HepG2 (cell line): ENCODE measurements around the gene VKORC1. TPM values are rescaled to one million over a fixed set of nuclear protein-coding genes. Genes with fewer than 3 reads are reported as not detected.

Experiments used
- CAMTA2 ChIP-seq: sonication (generic); formaldehyde crosslinking; IDR thresholded peaks from 2 replicates; pipeline ENCODE4 v1.4.0; 2020; ENCODE audit warnings: mild to moderate bottlenecking, missing genetic modification reagents, borderline replicate concordance
- CCDC6 ChIP-seq: sonication (generic); formaldehyde crosslinking; IDR thresholded peaks from 2 replicates; pipeline ENCODE4 v1.8.1; 2022; ENCODE audit warnings: mild to moderate bottlenecking, missing genetic modification reagents, moderate library complexity
- ISL2 ChIP-seq: sonication (generic); formaldehyde crosslinking; IDR thresholded peaks from 2 replicates; pipeline ENCODE4 v1.5.0; 2020; ENCODE audit warnings: missing genetic modification reagents
- MIXL1 ChIP-seq: IDR thresholded peaks from 2 replicates; pipeline ENCODE4 v1.6.1; 2016
- NR2C2 ChIP-seq: sonication (generic); formaldehyde crosslinking; IDR thresholded peaks from 2 replicates; pipeline ENCODE4 v1.4.0; 2020; ENCODE audit warnings: missing genetic modification reagents, mild to moderate bottlenecking, moderate library complexity, borderline replicate concordance
- SKI ChIP-seq: fragments of 450-650 bp; IDR thresholded peaks from one replicate; pipeline ENCODE4 v1.6.1; 2018; ENCODE audit warnings: mild to moderate bottlenecking; ENCODE audit not compliant: partially characterized antibody
- TBL1XR1 ChIP-seq: fragments of 150-350 bp; IDR thresholded peaks from 2 replicates; pipeline ENCODE4 v1.6.1; 2014; ENCODE audit warnings: borderline replicate concordance, low read length; ENCODE audit not compliant: partially characterized antibody
- TCF12 ChIP-seq, 2 experiments: fragments of 450-650 bp in 1 of 2; sonication (generic) in 1 of 2; formaldehyde crosslinking in 1 of 2; IDR thresholded peaks; 2 replicates each; pipeline versions ENCODE4 v1.6.1 to v1.8.0; 2017 to 2022; ENCODE audit warnings: antibody characterized with exemption in 1 of 2, mild to moderate bottlenecking in 1 of 2, missing genetic modification reagents in 1 of 2, moderate library complexity in 1 of 2
- YEATS2 ChIP-seq: sonication (generic); formaldehyde crosslinking; IDR thresholded peaks from 2 replicates; pipeline ENCODE4 v1.4.0; 2020; ENCODE audit warnings: missing genetic modification reagents, borderline replicate concordance
- ZBTB8A ChIP-seq: sonication (generic); formaldehyde crosslinking; IDR thresholded peaks from 2 replicates; pipeline ENCODE4 v1.4.0; 2020; ENCODE audit warnings: mild to moderate bottlenecking, low read depth, missing genetic modification reagents, borderline replicate concordance
- ZC3H13 ChIP-seq: sonication (generic); formaldehyde crosslinking; IDR thresholded peaks from 2 replicates; pipeline ENCODE4 v1.8.1; 2023; ENCODE audit warnings: mild to moderate bottlenecking, missing genetic modification reagents, moderate library complexity
- ZNF589 ChIP-seq: sonication (generic); formaldehyde crosslinking; conservative IDR thresholded peaks from 2 replicates; pipeline ENCODE4 v1.8.0; 2022; ENCODE audit warnings: mild to moderate bottlenecking, moderate library complexity, missing genetic modification reagents
- ZNF781 ChIP-seq: sonication (generic); formaldehyde crosslinking; IDR thresholded peaks from 2 replicates; pipeline ENCODE4 v1.5.1; 2020; ENCODE audit warnings: borderline replicate concordance, mild to moderate bottlenecking, missing genetic modification reagents; ENCODE audit errors: not compliant biosample characterization
- polyA plus RNA-seq, 8 experiments: library from polyadenylated mRNA; depleted of rRNA in 3 of 8; stranded (reverse) in 7 of 8; unstranded in 1 of 8; fragments of >200 nt; fragmentation: Illumina TruSeq in 4 of 8; extraction: Trizol in 4 of 8; gene quantifications; 2 replicates each; pipeline versions ENCODE4 v1.2.1 to v1.2.3, GENCODE V29; 2011 to 2016; ENCODE audit warnings: low read depth in 4 of 8, missing spikeins in 1 of 8, mixed read lengths in 1 of 8; ENCODE audit not compliant: insufficient read depth in 1 of 8
- total RNA-seq, 5 experiments: library from RNA; depleted of rRNA; stranded (reverse); fragments of >200 nt; fragmentation: Illumina TruSeq; extraction: Trizol; gene quantifications; 2 replicates each; pipeline ENCODE4 v1.2.3, GENCODE V29; 2016; ENCODE audit warnings: low read depth in 1 of 5
- TF ChIP-seq, protein P1 (sequence below): sonication (generic); formaldehyde crosslinking; IDR thresholded peaks from one replicate; pipeline ENCODE4 v1.5.1; 2020; ENCODE audit warnings: mild to moderate bottlenecking, missing genetic modification reagents; ENCODE audit errors: not compliant biosample characterization
- TF ChIP-seq, protein P2 (sequence below): sonication (generic); formaldehyde crosslinking; IDR thresholded peaks from 2 replicates; pipeline ENCODE4 v1.4.0; 2020; ENCODE audit warnings: missing genetic modification reagents
- TF ChIP-seq, protein P3 (sequence below): IDR thresholded peaks from 2 replicates; pipeline ENCODE4 v1.6.1; 2012; ENCODE audit warnings: inconsistent platforms
- TF ChIP-seq, protein P4 (sequence below): sonication (generic); formaldehyde crosslinking; IDR thresholded peaks from 2 replicates; pipeline ENCODE4 v1.8.1; 2023; ENCODE audit warnings: missing genetic modification reagents, mild to moderate bottlenecking, borderline replicate concordance
- TF ChIP-seq, protein P5 (sequence below): sonication (generic); formaldehyde crosslinking; IDR thresholded peaks from 2 replicates; pipeline ENCODE4 v1.8.0; 2022; ENCODE audit warnings: mild to moderate bottlenecking, missing genetic modification reagents, moderate library complexity

The VKORC1 gene
- total and polyA plus RNA-seq, 2 of the 13 experiments (the other 11 are each of a cell fraction or from before 2014, with no cell fraction given) = 141 to 615 TPM

DNA sequence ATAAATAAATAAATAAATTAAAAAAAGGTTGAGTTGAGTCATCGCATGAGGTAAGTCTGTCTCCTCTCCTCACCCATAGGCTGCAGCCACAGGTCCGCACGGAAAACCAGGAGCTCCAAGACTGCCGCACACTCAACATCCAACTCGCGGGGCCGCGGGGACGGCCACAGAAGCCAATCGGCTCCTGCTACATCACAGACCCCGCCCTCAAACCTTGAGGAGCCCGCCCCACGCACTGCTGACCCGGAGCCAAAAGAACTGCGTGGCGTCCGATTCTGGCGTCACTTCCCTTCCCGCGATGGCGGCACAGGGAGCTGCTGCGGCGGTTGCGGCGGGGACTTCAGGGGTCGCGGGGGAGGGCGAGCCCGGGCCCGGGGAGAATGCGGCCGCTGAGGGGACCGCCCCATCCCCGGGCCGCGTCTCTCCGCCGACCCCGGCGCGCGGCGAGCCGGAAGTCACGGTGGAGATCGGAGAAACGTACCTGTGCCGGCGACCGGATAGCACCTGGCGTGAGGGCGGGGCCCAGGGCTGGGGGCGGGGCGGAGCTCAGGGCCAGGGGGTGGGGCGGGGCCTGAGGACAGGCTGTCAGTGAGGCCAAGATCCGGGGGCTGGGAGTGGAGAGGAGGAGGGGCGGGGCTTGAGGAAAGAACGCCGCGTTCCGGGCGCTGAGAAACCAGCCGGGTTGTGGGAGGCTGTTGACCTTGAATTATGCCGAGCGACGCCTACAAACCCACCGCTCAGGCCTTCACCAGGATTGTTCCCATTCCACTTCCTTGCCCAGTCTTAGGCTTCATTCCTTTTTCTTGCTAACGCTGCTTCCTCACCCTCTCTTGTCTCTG, 23.0 kb upstream of the VKORC1 start, which contains the start of gene KAT8 (continued):
- TF ChIP-seq, protein P1, sequence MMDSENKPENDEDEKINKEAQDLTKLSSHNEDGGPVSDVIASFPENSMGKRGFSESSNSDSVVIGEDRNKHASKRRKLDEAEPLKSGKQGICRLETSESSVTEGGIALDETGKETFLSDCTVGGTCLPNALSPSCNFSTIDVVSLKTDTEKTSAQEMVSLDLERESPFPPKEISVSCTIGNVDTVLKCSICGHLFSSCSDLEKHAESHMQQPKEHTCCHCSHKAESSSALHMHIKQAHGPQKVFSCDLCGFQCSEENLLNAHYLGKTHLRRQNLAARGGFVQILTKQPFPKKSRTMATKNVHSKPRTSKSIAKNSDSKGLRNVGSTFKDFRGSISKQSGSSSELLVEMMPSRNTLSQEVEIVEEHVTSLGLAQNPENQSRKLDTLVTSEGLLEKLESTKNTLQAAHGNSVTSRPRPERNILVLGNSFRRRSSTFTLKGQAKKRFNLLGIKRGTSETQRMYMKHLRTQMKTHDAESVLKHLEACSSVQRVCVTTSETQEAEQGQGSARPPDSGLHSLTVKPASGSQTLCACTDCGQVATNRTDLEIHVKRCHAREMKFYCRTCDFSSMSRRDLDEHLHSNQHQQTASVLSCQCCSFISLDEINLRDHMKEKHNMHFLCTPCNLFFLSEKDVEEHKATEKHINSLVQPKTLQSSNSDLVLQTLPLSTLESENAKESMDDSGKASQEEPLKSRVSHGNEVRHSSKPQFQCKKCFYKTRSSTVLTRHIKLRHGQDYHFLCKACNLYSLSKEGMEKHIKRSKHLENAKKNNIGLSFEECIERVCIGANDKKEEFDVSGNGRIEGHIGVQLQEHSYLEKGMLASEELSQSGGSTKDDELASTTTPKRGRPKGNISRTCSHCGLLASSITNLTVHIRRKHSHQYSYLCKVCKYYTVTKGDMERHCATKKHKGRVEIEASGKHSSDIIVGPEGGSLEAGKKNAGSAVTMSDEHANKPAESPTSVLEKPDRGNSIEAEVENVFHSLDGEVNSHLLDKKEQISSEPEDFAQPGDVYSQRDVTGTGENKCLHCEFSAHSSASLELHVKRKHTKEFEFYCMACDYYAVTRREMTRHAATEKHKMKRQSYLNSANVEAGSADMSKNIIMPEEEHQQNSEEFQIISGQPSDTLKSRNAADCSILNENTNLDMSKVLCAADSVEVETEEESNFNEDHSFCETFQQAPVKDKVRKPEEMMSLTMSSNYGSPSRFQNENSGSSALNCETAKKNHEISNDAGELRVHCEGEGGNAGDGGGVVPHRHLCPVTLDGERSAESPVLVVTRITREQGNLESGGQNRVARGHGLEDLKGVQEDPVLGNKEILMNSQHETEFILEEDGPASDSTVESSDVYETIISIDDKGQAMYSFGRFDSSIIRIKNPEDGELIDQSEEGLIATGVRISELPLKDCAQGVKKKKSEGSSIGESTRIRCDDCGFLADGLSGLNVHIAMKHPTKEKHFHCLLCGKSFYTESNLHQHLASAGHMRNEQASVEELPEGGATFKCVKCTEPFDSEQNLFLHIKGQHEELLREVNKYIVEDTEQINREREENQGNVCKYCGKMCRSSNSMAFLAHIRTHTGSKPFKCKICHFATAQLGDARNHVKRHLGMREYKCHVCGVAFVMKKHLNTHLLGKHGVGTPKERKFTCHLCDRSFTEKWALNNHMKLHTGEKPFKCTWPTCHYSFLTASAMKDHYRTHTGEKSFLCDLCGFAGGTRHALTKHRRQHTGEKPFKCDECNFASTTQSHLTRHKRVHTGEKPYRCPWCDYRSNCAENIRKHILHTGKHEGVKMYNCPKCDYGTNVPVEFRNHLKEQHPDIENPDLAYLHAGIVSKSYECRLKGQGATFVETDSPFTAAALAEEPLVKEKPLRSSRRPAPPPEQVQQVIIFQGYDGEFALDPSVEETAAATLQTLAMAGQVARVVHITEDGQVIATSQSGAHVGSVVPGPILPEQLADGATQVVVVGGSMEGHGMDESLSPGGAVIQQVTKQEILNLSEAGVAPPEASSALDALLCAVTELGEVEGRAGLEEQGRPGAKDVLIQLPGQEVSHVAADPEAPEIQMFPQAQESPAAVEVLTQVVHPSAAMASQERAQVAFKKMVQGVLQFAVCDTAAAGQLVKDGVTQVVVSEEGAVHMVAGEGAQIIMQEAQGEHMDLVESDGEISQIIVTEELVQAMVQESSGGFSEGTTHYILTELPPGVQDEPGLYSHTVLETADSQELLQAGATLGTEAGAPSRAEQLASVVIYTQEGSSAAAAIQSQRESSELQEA = peak; percentile 88
- TF ChIP-seq ZNF589 (CRISPR knock-in tag) (peak; percentile 71; the same call in 1 of the 2 replicates), ZNF781 (CRISPR knock-in tag) (no peak), YEATS2 (CRISPR knock-in tag) (peak; percentile 85), MIXL1 (CRISPR knock-in tag) (peak; percentile 63; the same call in 1 of the 2 replicates), ZBTB8A (CRISPR knock-in tag) (no peak), CCDC6 (CRISPR knock-in tag) (no peak; the same call in 1 of the 2 replicates), SKI (peak; percentile 13), ZC3H13 (peak; percentile 68), TBL1XR1 (peak; percentile 41), ISL2 (CRISPR knock-in tag) (no peak; the same call in 1 of the 2 replicates), TCF12 (IDR thresholded peaks at IDR 0.05) (no peak), TCF12 (CRISPR knock-in tag; IDR thresholded peaks at IDR 0.05) (no peak), NR2C2 (CRISPR knock-in tag) (peak; percentile 99), CAMTA2 (CRISPR knock-in tag) (no peak; the same call in 1 of the 2 replicates)
- TF ChIP-seq, protein P2, sequence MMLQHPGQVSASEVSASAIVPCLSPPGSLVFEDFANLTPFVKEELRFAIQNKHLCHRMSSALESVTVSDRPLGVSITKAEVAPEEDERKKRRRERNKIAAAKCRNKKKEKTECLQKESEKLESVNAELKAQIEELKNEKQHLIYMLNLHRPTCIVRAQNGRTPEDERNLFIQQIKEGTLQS (CRISPR knock-in tag) = peak; percentile 48; the same call in 1 of the 2 replicates
- TF ChIP-seq, protein P3, sequence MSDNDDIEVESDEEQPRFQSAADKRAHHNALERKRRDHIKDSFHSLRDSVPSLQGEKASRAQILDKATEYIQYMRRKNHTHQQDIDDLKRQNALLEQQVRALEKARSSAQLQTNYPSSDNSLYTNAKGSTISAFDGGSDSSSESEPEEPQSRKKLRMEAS = peak; percentile 64
- TF ChIP-seq, protein P4, sequence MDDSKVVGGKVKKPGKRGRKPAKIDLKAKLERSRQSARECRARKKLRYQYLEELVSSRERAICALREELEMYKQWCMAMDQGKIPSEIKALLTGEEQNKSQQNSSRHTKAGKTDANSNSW (CRISPR knock-in tag) = peak; percentile 76; the same call in 1 of the 2 replicates
- TF ChIP-seq, protein P5, sequence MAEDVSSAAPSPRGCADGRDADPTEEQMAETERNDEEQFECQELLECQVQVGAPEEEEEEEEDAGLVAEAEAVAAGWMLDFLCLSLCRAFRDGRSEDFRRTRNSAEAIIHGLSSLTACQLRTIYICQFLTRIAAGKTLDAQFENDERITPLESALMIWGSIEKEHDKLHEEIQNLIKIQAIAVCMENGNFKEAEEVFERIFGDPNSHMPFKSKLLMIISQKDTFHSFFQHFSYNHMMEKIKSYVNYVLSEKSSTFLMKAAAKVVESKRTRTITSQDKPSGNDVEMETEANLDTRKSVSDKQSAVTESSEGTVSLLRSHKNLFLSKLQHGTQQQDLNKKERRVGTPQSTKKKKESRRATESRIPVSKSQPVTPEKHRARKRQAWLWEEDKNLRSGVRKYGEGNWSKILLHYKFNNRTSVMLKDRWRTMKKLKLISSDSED (CRISPR knock-in tag) = no peak
